ENCODE measurements around the gene MEGF6. TPM values are rescaled to one million over a fixed set of nuclear protein-coding genes. Genes with fewer than 3 reads are reported as not detected.

The MEGF6 gene
- total RNA-seq, 2 experiments from 2014 or later = 2.6 to 4.5 TPM

DNA sequence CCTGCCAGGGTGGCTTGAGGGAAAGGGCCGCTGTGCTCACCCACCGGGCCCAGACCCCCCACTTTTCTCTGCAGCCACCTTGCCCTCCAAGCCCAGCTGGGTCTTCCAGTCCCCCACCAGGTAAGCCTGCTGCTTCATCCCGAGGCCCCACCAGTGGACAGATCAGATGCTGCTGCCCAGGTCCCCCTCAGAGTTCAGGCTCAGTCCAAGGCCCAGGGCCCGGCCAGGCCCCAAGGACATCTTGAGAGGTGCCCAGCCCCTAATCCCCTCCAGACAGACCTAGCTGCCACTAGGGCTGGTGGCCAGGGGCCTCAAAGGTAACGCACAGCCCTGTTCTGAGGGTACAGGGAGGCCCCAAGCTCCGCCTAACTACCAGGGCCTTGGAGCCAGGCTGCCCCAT is 58.6 kb downstream of the MEGF6 start:
- DNase-seq = no peak
- no peak for ATAC-seq
- Mint-ChIP-seq H3K36me3 (ENCODE audit: low read depth) (no peaks in the 10 kb centered on the region), H3K27ac (no peak overlapping the region), H3K4me1 (no peaks in the 10 kb centered on the region), H3K9me3 (ENCODE audit: low read depth) (no peaks in the 10 kb centered on the region), H3K4me3 (no peak overlapping the region), H3K27me3 (no peaks in the 10 kb centered on the region)
- intact Hi-C loops (cut with DNase I, micrococcal nuclease) = no loop called here
- CTCF ChIA-PET = no interaction called here
- POLR2A ChIA-PET = no interaction called here

DNA sequence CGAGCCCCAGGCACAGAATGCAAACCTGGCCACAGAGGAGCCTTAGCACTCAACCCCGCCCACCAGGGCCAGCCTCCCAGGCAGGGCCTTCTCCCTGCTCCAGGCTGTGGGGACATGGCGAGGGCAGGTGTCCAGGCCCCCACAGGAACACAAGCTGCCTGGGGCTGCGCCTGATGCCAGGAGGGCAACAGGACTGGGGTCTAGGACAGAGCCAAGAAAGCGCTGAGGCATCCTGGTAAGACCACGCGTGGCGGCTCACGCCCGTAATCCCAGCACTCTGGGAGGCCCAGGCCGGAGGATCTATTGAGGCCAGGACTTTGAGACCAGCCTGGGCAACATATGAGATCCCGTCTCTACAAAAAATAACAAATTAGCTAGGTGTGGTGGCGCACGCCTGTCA is 59.1 kb downstream of the MEGF6 start:
- no peaks in the 10 kb centered on the region for H3K4me1 Mint-ChIP-seq
- H3K4me3 Mint-ChIP-seq = no peak overlapping the region
- CTCF ChIA-PET = no interaction called here

DNA sequence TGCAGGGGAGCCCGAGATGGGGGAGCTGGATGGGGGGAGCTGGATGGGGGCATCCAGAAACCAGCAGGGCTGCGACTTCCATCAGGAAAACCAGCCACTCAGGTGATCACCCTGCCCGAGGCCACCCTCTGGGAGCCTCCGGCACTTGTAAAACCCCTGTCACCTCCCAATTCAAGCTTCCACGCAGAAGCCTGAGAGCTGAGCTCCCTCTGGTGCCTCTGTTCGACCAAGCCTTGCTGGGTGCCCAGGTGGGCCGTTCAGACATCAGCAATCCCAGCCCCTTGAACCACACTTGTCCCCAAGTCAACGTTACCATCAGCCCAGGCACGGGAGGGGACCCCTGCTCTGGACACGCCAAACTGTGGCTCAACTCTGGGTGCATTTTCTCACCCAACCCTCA is 59.6 kb downstream of the MEGF6 start:
- ChIA-PET POLR2A (no interaction called here), CTCF (no interaction called here)

More for the DNA sequence above, 59.1 kb downstream of the MEGF6 start:
- H3K27ac Mint-ChIP-seq = no peak overlapping the region
- ATAC-seq (no peak), DNase-seq (no peak)
- intact Hi-C loops (cut with DNase I, micrococcal nuclease) = no loop called here
- POLR2A ChIA-PET = no interaction called here
- H3K27me3 Mint-ChIP-seq = no peaks in the 10 kb centered on the region
- H3K36me3 Mint-ChIP-seq (ENCODE audit: low read depth) = no peaks in the 10 kb centered on the region
- no peaks in the 10 kb centered on the region for H3K9me3 Mint-ChIP-seq (ENCODE audit: low read depth)

DNA sequence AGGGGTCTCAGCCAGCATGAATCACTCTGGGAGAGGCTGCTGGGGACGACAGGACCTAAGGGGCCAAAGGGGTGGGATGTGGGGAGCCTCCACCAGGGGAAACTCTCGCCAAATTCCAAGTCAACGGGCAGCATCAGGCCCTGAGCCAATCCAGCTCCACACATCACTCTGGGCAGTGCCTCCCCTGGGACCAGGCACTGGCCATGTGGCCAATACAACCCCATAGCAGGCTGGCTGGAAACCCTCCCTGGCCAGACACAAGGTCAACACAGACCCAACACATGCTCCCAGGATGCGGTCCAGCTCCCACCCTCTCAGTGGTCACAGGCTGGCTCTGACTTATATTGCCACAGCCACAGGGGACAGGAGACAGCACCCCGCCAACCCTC is 60.0 kb downstream of the MEGF6 start:
- CTCF ChIA-PET = no interaction called here
- Mint-ChIP-seq H3K27me3 (no peaks in the 10 kb centered on the region), H3K36me3 (ENCODE audit: low read depth) (no peaks in the 10 kb centered on the region), H3K9me3 (ENCODE audit: low read depth) (no peaks in the 10 kb centered on the region), H3K27ac (no peak overlapping the region), H3K4me3 (no peak overlapping the region), H3K4me1 (no peaks in the 10 kb centered on the region)
- POLR2A ChIA-PET = no interaction called here
- ATAC-seq (no peak), DNase-seq (no peak)
- intact Hi-C loops (cut with DNase I, micrococcal nuclease) = no loop called here

More for the DNA sequence above, 59.6 kb downstream of the MEGF6 start:
- H3K9me3 Mint-ChIP-seq (ENCODE audit: low read depth) = no peaks in the 10 kb centered on the region
- H3K27me3 Mint-ChIP-seq = no peaks in the 10 kb centered on the region
- ATAC-seq (no peak), DNase-seq (no peak)
- no peaks in the 10 kb centered on the region for H3K4me1 Mint-ChIP-seq
- H3K27ac Mint-ChIP-seq = no peak overlapping the region
- intact Hi-C loops (cut with DNase I, micrococcal nuclease) = no loop called here
- no peaks in the 10 kb centered on the region for H3K36me3 Mint-ChIP-seq (ENCODE audit: low read depth)
- no peak overlapping the region for H3K4me3 Mint-ChIP-seq

DNA sequence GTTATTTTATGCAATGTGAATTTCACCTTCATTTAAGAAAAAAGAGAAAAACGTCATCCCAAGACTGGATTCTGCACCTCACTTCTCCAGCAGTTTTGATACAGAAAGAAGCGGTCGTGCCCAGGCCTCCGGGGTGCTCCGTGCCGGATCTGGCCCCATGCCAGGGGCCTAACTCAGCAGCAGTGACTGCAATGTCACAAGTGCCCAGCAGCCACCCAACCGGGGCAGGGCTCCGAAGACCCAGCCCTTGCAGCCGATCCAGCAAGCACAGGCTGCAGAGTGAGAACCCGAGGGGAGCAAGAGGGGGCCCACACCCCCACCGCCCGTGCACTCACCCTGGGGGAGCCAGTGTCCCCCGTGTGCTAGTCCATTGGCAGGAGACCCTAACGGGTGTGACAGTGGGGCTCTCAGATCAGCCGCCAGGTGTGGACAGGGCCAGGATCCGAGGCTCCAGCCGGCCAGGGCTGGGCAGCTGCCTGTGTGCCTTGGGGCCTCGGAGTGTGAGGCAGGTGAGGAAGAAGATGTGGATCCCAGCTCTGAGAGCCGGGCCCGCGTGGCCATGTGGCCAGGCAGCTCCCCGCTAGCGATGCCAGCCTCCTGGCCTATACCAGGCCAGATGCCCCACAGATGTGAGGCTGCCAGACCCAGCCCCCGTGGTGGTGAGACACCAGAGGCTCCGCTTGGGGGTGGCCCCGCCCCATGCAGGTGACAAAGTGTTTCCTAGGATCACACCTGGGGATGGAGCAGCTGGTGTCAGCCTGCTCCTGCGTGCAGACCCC is 60.6 kb downstream of the MEGF6 start:
- ATAC-seq = no peak
- H3K9me3 Mint-ChIP-seq (ENCODE audit: low read depth) = no peaks in the 10 kb centered on the region
- ChIA-PET POLR2A (no interaction called here), CTCF (no interaction called here)
- H3K36me3 Mint-ChIP-seq (ENCODE audit: low read depth) = no peaks in the 10 kb centered on the region
- intact Hi-C loops (cut with DNase I, micrococcal nuclease) = no loop called here
- H3K4me1 Mint-ChIP-seq = no peaks in the 10 kb centered on the region
- DNase-seq = no peak
- no peaks in the 10 kb centered on the region for H3K27me3 Mint-ChIP-seq
- no peak overlapping the region for H3K4me3 Mint-ChIP-seq
- no peak overlapping the region for H3K27ac Mint-ChIP-seq

DNA sequence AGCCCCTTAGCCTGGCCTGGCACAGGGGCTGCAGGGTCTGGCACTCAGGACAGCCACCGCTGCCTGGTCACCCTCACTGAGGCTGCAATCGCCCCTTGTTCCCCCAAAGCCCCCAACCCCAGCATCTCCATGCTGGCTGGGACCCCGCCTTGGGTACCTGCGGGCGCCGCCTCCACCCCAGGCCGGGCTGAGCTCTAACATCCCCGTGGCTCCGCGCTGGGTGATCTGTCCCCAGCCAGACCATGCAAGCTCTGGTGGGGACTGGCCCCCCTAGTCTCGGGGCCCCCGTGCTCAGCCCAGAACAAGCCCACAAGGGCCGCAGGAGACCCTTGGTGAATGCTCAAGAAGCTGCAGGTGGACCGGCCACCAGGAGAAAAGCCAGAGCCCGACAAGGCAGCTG is 62.4 kb downstream of the MEGF6 start:
- no peak for ATAC-seq
- DNase-seq = no peak
- H3K9me3 Mint-ChIP-seq (ENCODE audit: low read depth) = no peaks in the 10 kb centered on the region
- POLR2A ChIA-PET = no interaction called here
- no peak overlapping the region for H3K4me3 Mint-ChIP-seq
- intact Hi-C loops (cut with DNase I, micrococcal nuclease) = no loop called here
- no peaks in the 10 kb centered on the region for H3K36me3 Mint-ChIP-seq (ENCODE audit: low read depth)
- no peak overlapping the region for H3K27ac Mint-ChIP-seq
- no peaks in the 10 kb centered on the region for H3K4me1 Mint-ChIP-seq
- no peaks in the 10 kb centered on the region for H3K27me3 Mint-ChIP-seq
- CTCF ChIA-PET = no interaction called here

DNA sequence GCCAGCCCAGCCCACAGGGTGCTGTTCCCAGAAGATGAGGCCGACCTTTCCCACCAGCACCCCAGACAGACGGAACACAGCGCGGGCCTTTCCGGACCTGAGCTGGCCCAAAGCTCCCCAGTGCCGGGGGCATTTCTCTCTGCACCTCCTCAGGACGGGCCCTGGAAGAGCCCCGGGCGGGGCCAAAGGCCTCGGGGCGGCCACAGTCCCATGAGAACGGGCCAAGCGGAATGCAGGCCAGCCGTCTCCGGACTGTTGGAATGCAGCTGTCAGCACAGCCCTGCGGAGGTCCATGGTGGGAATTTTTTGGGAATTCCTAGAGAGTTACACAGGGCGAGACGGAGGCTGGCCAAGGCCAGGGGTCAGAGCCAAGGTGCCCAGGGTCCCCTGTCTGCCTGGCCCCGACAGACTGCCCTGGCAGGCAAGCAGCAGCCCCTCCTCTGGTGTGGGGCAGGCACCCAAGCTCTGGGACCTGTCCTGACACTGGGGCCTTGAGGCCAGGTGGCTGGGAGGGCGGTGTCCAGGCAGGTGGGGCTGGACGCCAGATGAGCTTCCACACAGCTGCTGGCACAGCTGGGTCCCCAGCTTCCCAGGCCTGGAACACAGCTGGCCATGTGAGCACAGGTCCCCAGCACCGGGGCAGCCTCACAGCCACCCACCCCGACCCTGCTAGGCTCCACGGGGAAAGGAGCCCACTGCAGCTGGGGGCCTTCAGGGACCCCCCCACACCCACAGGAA is 63.0 kb downstream of the MEGF6 start:
- H3K4me3 Mint-ChIP-seq = no peak overlapping the region
- DNase-seq (no peak), ATAC-seq (no peak)
- no peaks in the 10 kb centered on the region for H3K4me1 Mint-ChIP-seq
- ChIA-PET POLR2A (no interaction called here), CTCF (no interaction called here)
- no peaks in the 10 kb centered on the region for H3K27me3 Mint-ChIP-seq
- H3K9me3 Mint-ChIP-seq (ENCODE audit: low read depth) = no peaks in the 10 kb centered on the region
- H3K36me3 Mint-ChIP-seq (ENCODE audit: low read depth) = no peaks in the 10 kb centered on the region
- intact Hi-C loops (cut with DNase I, micrococcal nuclease) = no loop called here
- no peak overlapping the region for H3K27ac Mint-ChIP-seq

DNA sequence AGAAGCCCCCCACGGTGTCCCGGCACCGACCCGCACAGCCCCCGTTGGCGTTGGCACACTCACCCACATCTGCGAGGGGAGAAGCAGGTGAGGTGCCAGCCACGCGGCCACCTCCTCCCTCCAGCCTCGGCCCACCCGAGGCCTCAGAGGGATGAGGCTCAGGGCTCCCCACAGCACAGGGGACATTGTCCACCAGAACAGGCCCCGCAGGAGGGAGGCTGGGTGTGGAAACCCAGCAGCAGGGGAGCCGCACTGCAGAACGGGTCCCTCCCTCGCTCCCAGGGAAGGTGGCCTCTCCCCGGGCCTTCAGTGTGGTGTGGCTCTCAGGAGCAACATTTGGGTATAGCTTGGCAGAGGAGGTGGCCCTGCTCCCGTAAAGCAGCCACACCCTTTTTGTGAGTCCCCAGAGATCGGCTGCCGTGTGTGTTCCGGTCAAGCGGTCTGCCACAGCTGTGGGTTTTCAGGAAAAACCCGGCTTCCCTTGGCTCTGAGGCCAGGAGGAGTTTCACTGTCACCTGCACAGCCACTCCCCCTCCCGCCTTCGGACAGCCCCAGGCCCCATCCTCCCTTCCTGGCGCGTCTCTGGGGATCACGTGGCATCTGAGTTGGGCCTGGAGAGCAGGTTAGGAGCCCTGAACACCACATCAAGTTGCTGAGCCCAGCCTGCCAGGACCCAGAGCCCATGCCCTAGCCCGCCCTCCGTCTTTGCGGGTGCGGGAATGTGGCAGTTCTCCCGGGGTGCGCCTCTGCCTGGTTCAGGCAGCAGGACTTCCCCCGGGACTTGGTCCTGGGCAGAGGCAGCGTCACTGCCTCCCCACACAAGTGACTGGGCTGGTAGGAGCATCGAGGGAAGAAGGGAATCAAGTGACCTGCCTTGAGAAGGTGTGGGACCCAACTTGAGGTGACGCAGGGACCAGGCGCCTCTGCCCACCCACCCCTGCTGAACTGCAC is 64.0 kb downstream of the MEGF6 start:
- Mint-ChIP-seq H3K9me3 (ENCODE audit: low read depth) (no peaks in the 10 kb centered on the region), H3K27ac (no peak overlapping the region), H3K27me3 (no peaks in the 10 kb centered on the region), H3K4me1 (no peaks in the 10 kb centered on the region), H3K36me3 (ENCODE audit: low read depth) (no peaks in the 10 kb centered on the region), H3K4me3 (no peak overlapping the region)
- ChIA-PET POLR2A (no interaction called here), CTCF (no interaction called here)
- intact Hi-C loops (cut with DNase I, micrococcal nuclease) = no loop called here
- no peak for ATAC-seq
- DNase-seq = no peak

DNA sequence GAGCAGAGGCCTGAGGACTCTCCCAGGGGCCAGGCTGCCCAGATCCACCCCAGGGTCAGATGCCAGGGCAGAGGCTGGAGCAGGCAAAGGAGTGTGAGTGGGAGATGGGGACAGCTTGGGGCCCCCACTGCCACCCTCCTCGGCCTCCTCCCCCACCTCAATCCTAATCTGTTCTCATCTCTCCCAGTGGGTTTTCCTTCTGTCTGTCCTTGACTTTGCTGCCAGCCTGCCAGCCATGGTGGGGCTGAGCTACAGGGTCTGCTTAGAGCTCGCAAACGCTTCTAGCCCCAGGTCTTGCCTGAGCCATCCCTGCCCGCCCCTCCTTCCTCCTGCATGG is 65.3 kb downstream of the MEGF6 start:
- Mint-ChIP-seq H3K4me3 (no peak overlapping the region), H3K27ac (no peak overlapping the region), H3K27me3 (no peaks in the 10 kb centered on the region), H3K4me1 (no peaks in the 10 kb centered on the region), H3K36me3 (ENCODE audit: low read depth) (no peaks in the 10 kb centered on the region), H3K9me3 (ENCODE audit: low read depth) (no peaks in the 10 kb centered on the region)
- ChIA-PET CTCF (no interaction called here), POLR2A (no interaction called here)
- intact Hi-C loops (cut with DNase I, micrococcal nuclease) = no loop called here
- ATAC-seq (no peak), DNase-seq (no peak)

DNA sequence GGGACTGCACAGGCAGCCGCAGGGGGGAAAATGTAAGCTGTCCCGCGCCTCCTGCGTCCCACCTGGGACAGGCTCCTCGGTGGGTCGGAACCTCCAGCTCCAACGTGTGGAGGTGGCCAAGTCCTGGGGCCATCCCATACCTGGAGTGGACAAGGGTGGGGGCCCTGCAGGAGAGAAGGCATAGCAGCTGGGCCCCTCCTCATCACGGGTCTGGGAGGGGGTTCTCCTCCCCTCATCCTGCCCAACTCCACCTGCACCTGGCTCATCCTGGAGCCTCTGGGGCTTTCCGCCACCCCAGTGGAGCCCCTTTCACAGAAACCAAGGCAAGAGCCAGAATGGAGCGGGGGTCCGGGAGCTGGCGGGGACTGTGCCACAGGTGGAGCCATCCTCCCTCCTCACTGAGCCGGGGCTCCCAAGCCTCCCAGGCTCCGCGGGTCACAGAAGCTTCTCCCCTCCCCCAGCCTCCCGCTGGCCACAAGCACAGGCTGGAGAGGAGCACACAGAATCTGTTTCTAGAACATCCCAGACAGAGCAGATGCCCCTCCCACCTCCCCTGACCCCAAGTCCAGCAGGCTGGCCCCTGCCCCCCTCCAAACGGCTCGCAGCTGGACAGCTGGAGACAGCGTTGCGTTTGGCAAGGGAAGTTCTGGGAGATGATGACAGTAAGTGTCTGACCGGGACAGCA is 65.8 kb downstream of the MEGF6 start:
- Mint-ChIP-seq H3K9me3 (ENCODE audit: low read depth) (no peaks in the 10 kb centered on the region), H3K27me3 (no peaks in the 10 kb centered on the region), H3K4me3 (no peak overlapping the region), H3K36me3 (ENCODE audit: low read depth) (no peaks in the 10 kb centered on the region), H3K27ac (no peak overlapping the region), H3K4me1 (no peaks in the 10 kb centered on the region)
- POLR2A ChIA-PET = no interaction called here
- no peak for ATAC-seq
- no peak for DNase-seq
- intact Hi-C loops (cut with DNase I, micrococcal nuclease) = no loop called here
- CTCF ChIA-PET = no interaction called here

DNA sequence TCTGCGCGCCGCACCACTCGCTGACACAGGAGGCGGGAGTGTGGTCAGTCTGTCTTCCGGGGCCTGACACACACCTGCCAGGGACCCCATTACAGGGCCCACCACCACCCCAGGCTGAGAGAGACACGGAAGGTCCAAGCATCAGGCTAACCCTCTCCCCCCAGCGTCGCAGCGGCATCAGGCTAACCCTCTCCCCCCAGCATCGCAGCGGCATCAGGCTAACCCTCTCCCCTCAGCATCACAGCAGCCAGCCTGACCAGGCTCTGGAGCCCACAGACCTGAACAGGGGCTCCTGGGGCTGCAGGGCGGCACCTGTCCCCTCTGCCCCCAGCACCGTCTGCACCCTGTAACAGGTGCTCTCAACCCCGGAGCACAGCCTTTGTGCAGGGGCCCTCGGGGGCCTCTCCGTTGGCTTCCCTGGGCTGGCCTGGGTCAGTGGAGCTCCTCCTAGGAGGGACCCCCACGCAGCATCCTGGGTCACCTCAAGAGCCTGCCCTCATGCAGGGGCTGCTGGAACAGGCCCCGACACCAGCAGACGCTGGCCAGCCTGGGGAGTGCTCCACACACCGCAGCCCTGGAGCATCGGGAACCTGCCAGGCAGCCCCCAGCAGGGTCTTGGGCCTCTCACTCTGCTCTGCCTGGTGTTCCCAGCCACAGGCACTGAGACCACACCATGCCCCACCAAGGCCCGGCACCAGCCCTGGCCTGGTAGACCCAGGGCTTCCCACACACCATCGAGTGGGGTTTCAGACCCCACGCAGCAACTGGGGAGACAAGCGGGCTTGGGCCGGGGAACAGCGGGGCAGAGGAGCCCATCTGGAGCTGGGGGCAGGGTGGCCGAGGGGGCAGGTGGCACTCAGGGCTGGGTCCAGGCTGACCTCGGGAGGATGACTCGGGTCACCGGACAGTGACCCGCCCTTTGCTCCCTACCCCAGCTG is 67.0 kb downstream of the MEGF6 start:
- POLR2A ChIA-PET = no interaction called here
- Mint-ChIP-seq H3K27me3 (no peaks in the 10 kb centered on the region), H3K4me3 (no peak overlapping the region), H3K27ac (no peak overlapping the region), H3K9me3 (ENCODE audit: low read depth) (no peaks in the 10 kb centered on the region), H3K4me1 (no peaks in the 10 kb centered on the region), H3K36me3 (ENCODE audit: low read depth) (no peaks in the 10 kb centered on the region)
- intact Hi-C loops (cut with DNase I, micrococcal nuclease) = no loop called here
- no peak for DNase-seq
- no peak for ATAC-seq
- CTCF ChIA-PET = no interaction called here

All from activated CD4-positive, alpha-beta T cell treated with anti-CD3 and anti-CD28 coated beads for 36 hours (primary cell).